Ovary (tissue), 3 donors: ENCODE measurements around the gene NLRP9.

Source experiments
- POLR2A ChIP-seq: fragments of 450-650 bp; IDR thresholded peaks from one replicate; pipeline ENCODE4 v1.6.1; 2017; ENCODE audit warnings: antibody characterized with exemption, mild to moderate bottlenecking, moderate library complexity
- TF ChIP-seq, protein P1 (sequence below), 3 donors: fragments of 450-650 bp in 2 of 3; fragments of 200-600 bp in 1 of 3; IDR thresholded peaks; one replicate each; pipeline versions ENCODE4 v1.5.1 to v1.8.0; 2016 to 2022; ENCODE audit warnings: antibody characterized with exemption in 3 of 3, mild to moderate bottlenecking in 1 of 3
- donor health status: DM: no; HTN: no; CAD: no.

DNA sequence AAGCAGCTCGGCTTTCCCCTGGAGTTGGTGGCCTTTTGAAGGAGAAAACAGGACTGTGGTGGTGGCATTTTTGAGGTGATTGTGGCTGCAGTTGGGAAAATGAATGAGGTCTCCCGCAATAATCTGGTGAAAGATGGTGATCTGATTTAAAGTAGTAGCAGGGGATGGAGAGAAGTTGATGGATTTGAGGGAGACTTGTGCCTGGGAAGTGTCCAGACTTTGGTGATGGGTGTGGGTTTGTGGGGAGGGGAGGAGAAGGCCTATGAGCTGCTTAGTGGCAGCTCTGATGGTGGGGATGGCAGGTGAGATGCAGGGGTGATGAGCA lies 67.2 kb downstream of the NLRP9 start:
- TF ChIP-seq POLR2A: no peak
- TF ChIP-seq, protein P1, sequence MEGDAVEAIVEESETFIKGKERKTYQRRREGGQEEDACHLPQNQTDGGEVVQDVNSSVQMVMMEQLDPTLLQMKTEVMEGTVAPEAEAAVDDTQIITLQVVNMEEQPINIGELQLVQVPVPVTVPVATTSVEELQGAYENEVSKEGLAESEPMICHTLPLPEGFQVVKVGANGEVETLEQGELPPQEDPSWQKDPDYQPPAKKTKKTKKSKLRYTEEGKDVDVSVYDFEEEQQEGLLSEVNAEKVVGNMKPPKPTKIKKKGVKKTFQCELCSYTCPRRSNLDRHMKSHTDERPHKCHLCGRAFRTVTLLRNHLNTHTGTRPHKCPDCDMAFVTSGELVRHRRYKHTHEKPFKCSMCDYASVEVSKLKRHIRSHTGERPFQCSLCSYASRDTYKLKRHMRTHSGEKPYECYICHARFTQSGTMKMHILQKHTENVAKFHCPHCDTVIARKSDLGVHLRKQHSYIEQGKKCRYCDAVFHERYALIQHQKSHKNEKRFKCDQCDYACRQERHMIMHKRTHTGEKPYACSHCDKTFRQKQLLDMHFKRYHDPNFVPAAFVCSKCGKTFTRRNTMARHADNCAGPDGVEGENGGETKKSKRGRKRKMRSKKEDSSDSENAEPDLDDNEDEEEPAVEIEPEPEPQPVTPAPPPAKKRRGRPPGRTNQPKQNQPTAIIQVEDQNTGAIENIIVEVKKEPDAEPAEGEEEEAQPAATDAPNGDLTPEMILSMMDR (IDR thresholded peaks at IDR 0.05): no peak
